Adrenal gland (tissue), 12 donors: Measurements from ENCODE around the gene ARL15. TPM values are rescaled to one million over a fixed set of nuclear protein-coding genes. Genes with fewer than 3 reads are reported as not detected.

Experiments used
- DNase-seq, 7 donors: peaks; one replicate each; pipeline ENCODE4 v3.0.0-alpha.2; 2019 to 2020
- H3K27ac ChIP-seq, 5 donors: fragments of 200-600 bp; sonication (generic) in 4 of 5; 1 replicate in 3 of 5; 2 replicates in 2 of 5; pipeline versions ENCODE4 v1.5.1 to v1.8.0; 2016 to 2020; ENCODE audit warnings: mild to moderate bottlenecking in 1 of 5
- H3K27me3 ChIP-seq: fragments of 200-600 bp; 2 replicates; pipeline ENCODE4 v1.8.0; 2021
- H3K36me3 ChIP-seq, 2 donors: fragments of 200-600 bp; replicated peaks in 1 of 2; 1 replicate in 1 of 2; 2 replicates in 1 of 2; pipeline versions ENCODE4 v1.5.1 to v1.8.0; 2018 to 2022
- H3K4me1 ChIP-seq, 2 donors: fragments of 200-600 bp; replicated peaks in 1 of 2; 1 replicate in 1 of 2; 2 replicates in 1 of 2; pipeline versions ENCODE4 v1.5.1 to v1.8.0; 2018 to 2021
- H3K4me3 ChIP-seq, 4 donors: fragments of 200-600 bp; sonication (generic) in 3 of 4; one replicate each; pipeline ENCODE4 v1.5.1; 2016 to 2018
- H3K9me3 ChIP-seq, 3 donors: fragments of 200-600 bp; sonication (generic) in 1 of 3; replicated peaks in 1 of 3; 1 replicate in 2 of 3; 2 replicates in 1 of 3; pipeline versions ENCODE4 v1.5.1 to v1.8.0; 2016 to 2021
- CTCF ChIP-seq, 6 experiments: fragments of 450-650 bp in 4 of 6; fragments of 200-600 bp in 2 of 6; sonication (generic) in 1 of 6; IDR thresholded peaks; 1 replicate in 5 of 6; 2 replicates in 1 of 6; pipeline versions ENCODE4 v1.5.1 to v1.8.0; 2016 to 2021; ENCODE audit warnings: antibody characterized with exemption in 6 of 6, mild to moderate bottlenecking in 2 of 6, moderate library complexity in 1 of 6
- POLR2A ChIP-seq, 2 donors: fragments of 450-650 bp; IDR thresholded peaks; one replicate each; pipeline ENCODE4 v1.6.1; 2017; ENCODE audit warnings: antibody characterized with exemption in 2 of 2, mild to moderate bottlenecking in 2 of 2, moderate library complexity in 1 of 2
- WGBS, 4 donors: extraction: QIAGEN DNeasy Blood & Tissue Kit in 2 of 4; methylation state at CpG; one replicate each; pipeline versions ENCODE4 v1.1.5 to v1.1.7; 2013 to 2017; 5-methylcytosine and 5-hydroxymethylcytosine counted together
- intact Hi-C, 2 donors: fragments of 100-400 bp; cut with DNase I; formaldehyde crosslinking; loops; one replicate each; pipeline versions ENCODE4 v1.14.1 to v1.15.0; 2022 to 2023
- polyA plus RNA-seq, 3 donors: library from polyadenylated mRNA; stranded (reverse); fragments of 200-250 nt in 2 of 3; fragments of 350-450 nt in 1 of 3; fragmentation: Illumina TruSeq in 1 of 3; extraction: RNeasy Lipid Tissue Mini Kit (QIAGEN cat#74804) in 1 of 3; gene quantifications; one replicate each; pipeline ENCODE4 v1.2.3, GENCODE V29; 2013 to 2014
- total RNA-seq, 9 donors: library from RNA; depleted of rRNA in 4 of 9; stranded (reverse); fragments of >200 nt in 4 of 9; fragments of 120-200 nt in 1 of 9; fragmentation: NEBNext Ultra II Directional in 1 of 9; extraction: Animal tissue kit (Norgen Biotek cat#: 25700) in 1 of 9; gene quantifications; one replicate each; pipeline versions ENCODE4 v1.1.0 to v1.2.4, GENCODE V29; 2013 to 2023
- donor health status: healthy with polysubstance abuse.
- donor health status: Bipolar disorder and iron deficiency.
- donor health status: DM: yes; HTN: yes; CAD: no.
- donor health status: DM: no; HTN: no; CAD: no.
- donor health status: DM: no; HTN: no; CAD: no.
- donor health status: DM: yes; HTN: yes; CAD: no.

The ARL15 gene
- total and polyA plus RNA-seq, 12 donors = 12.1 to 85.6 (median 38.9) TPM

DNA sequence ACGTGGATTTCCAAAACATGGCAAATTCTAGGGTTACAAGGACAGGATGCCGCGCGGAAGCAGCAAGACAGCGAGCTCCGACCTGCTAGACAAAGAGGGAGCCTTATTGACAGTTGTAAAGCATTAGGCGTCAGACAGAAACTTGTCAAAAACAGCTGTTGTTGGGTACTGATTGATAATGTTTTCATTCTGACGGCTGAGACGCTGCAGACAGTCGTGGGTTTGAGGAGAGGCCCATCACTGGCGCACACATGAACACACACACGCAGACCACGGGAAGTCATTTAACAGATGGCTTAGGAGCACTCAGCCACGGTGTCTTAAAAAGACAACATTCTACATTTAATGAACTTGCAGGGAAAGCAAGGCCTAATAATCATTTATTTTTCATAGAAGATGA lies 426.0 kb downstream of the ARL15 start:
- Histone ChIP-seq H3K27ac (no peak overlapping the region), H3K4me1 (no peaks in the 10 kb centered on the region), H3K36me3 (no peaks in the 10 kb centered on the region), H3K4me3 (no peak overlapping the region), H3K27me3 (no peaks in the 10 kb centered on the region), H3K9me3 (no peaks in the 10 kb centered on the region)
- DNase-seq = no peak
- WGBS, 4 donors = 70 to 79% (median 75%) methylated on average over 11 to 14 of the region's 14 CpGs
- intact Hi-C loops = no loop called here
- no peak for TF ChIP-seq POLR2A (IDR thresholded peaks at IDR 0.05)
- TF ChIP-seq CTCF (IDR thresholded peaks at IDR 0.05) = no peak

DNA sequence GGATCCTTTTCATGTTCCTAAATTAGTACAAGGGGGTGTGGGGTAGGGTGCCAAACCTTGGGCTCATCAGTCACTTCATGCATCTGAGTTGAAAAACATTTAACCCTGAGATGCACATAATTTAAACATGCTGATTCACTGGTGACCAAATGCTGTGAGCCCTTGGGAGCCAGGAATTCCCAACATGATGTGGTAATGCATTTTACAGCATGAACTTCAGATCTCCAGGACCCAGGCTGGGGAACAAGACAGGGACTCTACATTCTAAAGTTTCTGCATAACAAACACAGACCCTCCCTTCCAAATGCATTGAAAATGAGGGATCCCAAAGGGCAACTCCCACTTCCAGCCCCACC lies 427.7 kb downstream of the ARL15 start:
- intact Hi-C loops = no loop called here
- Histone ChIP-seq H3K4me3 (no peak overlapping the region), H3K4me1 (no peaks in the 10 kb centered on the region), H3K27me3 (no peaks in the 10 kb centered on the region), H3K36me3 (no peaks in the 10 kb centered on the region), H3K27ac (no peak overlapping the region), H3K9me3 (no peaks in the 10 kb centered on the region)
- DNase-seq = no peak
- TF ChIP-seq CTCF (IDR thresholded peaks at IDR 0.05) = no peak
- no peak for TF ChIP-seq POLR2A (IDR thresholded peaks at IDR 0.05)

- Histone ChIP-seq H3K4me3 (no peak overlapping the region), H3K4me1 (no peaks in the 10 kb centered on the region), H3K27me3 (no peaks in the 10 kb centered on the region), H3K36me3 (no peaks in the 10 kb centered on the region), H3K27ac (no peak overlapping the region), H3K9me3 (no peaks in the 10 kb centered on the region)
- 68 to 90% (median 86%) methylated on average over 1 of the region's 1 CpG for WGBS, 4 donors
- no peak for TF ChIP-seq CTCF (IDR thresholded peaks at IDR 0.05)
- TF ChIP-seq POLR2A (IDR thresholded peaks at IDR 0.05) = no peak
- intact Hi-C loops = no loop called here
- no peak for DNase-seq
Observed at GRCh38 chr5:53882006-53882675, 428.2 kb downstream of the ARL15 start.

DNA sequence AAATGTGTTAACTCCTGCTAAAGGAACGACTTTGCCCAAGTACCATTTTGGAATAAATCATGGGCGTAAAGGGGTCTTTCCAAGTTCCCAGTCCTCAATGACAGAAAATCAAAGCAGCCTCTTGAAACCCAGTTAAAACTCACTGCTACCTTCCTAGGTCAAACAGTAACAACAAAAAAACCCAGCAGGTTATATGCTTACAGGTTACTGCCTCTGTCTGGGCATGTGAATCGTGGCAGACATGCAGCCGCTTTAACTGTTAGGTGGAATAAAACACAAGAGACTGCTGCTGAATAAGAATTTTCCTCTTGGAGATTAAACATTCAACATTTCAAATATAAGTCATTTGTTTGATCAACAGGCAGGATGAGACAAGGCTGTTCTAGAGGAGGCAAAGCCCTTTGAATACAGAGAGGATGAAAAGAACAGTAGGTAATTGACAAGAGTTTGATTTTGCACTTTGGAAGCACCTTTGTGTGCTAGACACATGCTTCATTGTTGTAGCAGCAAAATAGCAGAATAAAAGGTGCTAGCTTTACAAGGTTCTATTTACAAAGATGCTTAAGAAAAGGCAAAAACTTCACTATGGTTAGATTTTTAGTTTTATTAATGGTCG lies 430.6 kb downstream of the ARL15 start:
- Histone ChIP-seq H3K4me1 (no peaks in the 10 kb centered on the region), H3K9me3 (no peaks in the 10 kb centered on the region), H3K27me3 (no peaks in the 10 kb centered on the region), H3K27ac (no peak overlapping the region), H3K4me3 (no peak overlapping the region), H3K36me3 (no peaks in the 10 kb centered on the region)
- no peak for DNase-seq
- TF ChIP-seq POLR2A (IDR thresholded peaks at IDR 0.05) (no peak), CTCF (IDR thresholded peaks at IDR 0.05) (no peak)
- WGBS, 4 donors = 94 to 96% (median 95%) methylated on average over 5 of the region's 5 CpGs
- intact Hi-C loops = loop anchor here in 1 of 2 donors (10.0 kb wide), 1 partner anchor 335 kb away; no protein-coding TSS in a partner anchor
